GM15510 (cell line): Measurements from ENCODE around the gene MYH14.

Experiments
- POLR2A ChIP-seq: IDR thresholded peaks from 3 replicates; pipeline ENCODE4 v1.6.1; 2011; ENCODE audit warnings: borderline replicate concordance; ENCODE audit not compliant: insufficient read length; ENCODE audit errors: extremely low read depth

Gene MYH14

DNA sequence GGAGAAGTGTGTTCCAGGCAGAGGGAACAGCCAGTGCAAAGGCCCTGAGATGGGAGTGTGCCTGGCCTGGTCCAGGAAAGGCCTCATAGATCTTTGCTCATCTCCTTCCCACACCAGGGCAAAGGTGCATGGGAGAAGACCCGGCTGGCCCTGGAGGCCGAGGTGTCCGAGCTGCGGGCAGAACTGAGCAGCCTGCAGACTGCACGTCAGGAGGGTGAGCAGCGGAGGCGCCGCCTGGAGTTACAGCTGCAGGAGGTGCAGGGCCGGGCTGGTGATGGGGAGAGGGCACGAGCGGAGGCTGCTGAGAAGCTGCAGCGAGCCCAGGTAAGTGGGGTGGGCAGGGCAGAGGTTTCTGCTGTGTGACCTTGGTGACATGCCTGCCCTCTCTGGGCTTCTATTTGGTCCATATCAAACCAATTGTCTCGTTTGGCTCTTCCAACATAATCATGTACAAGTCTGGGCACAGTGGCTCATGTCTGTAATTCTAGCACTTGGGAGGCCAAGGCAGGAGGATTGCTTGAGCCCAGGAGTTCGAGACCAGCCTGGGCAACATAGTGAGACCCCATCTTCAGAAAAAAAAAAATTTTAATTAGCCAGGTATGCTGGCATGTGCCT lies 74.7 kb downstream of the MYH14 start:
- TF ChIP-seq POLR2A, result no peak

DNA sequence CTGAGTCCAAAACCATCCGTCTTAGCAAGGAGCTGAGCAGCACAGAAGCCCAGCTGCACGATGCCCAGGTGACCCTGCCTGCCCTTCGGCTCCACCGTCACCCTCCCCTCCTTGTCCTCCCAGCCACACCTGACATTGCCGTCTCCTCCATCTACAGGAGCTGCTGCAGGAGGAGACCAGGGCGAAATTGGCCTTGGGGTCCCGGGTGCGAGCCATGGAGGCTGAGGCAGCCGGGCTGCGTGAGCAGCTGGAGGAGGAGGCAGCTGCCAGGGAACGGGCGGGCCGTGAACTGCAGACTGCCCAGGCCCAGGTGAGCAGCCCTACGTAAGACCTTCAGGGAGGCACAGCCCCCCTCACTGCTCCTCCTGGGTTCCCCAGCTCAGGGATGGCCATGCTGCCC lies 76.7 kb downstream of the MYH14 start:
- TF ChIP-seq POLR2A, result no peak

DNA sequence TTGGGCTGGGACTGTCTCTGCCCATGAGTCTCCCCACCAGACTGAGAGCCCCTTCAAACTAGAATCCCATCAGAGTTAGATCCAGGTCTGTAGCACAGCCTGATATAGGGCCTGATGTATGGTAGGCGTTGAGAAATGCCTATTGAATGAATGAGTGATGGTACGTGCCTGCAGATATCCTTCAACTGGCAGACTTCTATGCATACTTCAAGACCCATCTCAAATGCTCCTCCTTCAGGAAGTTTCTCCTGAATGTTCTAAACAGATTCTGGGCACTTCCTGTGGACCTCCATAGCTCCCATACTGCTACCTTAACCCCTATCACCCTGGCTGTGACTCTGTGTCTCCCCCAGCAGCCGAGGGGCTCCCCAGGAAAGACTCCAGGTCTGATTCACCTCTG lies 77.6 kb downstream of the MYH14 start:
- no peak for TF ChIP-seq POLR2A

DNA sequence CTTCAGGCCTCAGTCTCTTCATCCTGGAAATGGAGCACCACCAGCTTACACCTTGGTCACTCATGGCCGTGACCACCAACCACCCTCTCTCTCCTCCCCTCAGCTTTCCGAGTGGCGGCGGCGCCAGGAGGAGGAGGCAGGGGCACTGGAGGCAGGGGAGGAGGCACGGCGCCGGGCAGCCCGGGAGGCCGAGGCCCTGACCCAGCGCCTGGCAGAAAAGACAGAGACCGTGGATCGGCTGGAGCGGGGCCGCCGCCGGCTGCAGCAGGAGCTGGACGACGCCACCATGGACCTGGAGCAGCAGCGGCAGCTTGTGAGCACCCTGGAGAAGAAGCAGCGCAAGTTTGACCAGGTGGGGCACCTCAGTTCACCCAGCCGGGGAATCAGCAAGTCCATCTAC lies 78.1 kb downstream of the MYH14 start:
- no peak for TF ChIP-seq POLR2A

DNA sequence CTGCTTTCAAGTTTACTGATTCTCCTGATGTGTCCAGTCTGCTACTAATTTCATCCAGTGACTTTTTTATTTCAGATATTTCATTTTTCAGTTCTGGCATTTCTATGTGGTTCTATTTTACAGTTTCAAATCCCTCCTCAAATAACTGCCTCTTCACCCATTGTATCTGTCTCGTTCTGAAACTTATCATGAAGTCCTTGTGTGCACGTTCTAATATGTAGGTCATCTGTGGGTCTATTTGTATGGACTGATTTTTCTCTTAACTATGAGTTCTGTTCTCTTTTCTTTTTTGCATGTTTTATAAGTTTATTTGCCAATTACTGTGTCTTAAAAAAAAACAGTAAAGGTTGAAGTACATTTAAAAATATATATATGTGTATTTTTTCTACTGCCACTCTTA lies 82.4 kb downstream of the MYH14 start:
- no peak for TF ChIP-seq POLR2A

DNA sequence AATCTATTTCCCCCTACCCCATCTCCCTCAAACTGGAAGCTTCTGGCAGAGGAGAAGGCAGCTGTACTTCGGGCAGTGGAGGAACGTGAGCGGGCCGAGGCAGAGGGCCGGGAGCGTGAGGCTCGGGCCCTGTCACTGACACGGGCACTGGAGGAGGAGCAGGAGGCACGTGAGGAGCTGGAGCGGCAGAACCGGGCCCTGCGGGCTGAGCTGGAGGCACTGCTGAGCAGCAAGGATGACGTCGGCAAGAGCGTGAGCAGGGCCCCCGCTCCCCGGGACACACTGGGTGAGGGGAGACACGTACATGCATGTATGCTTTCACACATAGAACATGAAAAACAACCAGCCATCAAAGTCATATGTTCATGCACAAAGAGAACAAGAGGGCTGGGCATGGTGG lies 83.0 kb downstream of the MYH14 start:
- no peak for TF ChIP-seq POLR2A

DNA sequence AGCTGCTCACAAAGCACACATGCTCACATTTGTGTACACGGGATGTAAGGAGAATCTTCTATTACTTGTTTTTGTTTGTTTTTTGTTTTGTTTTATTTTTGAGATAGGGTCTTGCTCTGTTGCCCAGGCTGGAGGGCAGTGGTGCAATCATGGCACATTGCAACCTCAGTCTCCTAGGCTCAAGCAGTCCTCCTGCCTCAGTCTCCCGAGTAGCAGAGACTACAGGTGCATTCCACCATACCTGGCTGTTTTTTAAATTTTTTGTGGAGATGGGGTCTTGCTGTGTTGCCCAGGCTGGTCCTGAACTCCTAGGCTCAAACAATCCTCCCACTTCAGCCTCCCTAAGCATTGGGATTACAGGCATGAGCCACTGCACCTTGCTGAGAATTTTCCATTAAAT lies 83.9 kb downstream of the MYH14 start:
- TF ChIP-seq POLR2A, result no peak

DNA sequence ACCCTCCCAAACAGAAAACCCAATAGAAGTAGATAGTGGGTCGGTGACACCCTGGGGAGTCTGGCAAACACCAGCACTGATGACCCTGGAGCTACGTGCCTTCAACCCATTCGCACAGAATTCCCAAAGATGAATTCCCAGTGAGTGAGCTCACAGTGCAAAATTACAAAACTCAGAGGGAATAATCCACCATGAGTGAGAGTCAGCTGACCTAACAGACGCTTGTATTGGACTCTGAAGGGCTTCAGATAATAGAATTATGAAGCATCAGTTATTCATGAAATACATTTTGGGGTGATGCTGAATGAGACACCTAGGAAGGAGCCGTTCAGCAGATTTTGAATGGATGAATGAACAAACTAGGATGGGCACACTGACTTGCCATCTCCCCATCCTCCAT lies 85.5 kb downstream of the MYH14 start:
- no peak for TF ChIP-seq POLR2A

DNA sequence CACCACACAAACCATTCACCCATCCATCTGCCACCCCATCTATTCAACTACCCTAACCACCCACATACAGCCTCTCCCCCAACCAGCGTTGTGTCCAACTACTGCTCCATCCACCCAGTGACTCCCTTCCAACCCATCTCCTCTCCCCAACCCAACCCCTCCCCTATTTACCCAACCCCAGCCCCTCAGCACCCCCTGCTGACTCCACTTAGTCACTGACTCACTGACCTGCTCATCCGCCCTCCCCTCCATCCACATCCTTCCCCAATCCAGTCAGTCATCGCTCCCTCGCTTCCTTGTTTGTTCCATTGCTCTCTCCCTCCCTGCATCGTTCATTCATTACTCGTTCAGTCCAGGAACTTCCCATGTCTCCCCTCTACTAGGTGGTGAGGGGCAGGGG lies 86.6 kb downstream of the MYH14 start:
- no peak for TF ChIP-seq POLR2A

- no peak for TF ChIP-seq POLR2A
Observed at GRCh38 chr19:50290775-50291174, 87.4 kb downstream of the MYH14 start.

GRCh38 chr19:50292216-50292827 lies 88.9 kb downstream of the MYH14 start:
- no peak for TF ChIP-seq POLR2A

DNA sequence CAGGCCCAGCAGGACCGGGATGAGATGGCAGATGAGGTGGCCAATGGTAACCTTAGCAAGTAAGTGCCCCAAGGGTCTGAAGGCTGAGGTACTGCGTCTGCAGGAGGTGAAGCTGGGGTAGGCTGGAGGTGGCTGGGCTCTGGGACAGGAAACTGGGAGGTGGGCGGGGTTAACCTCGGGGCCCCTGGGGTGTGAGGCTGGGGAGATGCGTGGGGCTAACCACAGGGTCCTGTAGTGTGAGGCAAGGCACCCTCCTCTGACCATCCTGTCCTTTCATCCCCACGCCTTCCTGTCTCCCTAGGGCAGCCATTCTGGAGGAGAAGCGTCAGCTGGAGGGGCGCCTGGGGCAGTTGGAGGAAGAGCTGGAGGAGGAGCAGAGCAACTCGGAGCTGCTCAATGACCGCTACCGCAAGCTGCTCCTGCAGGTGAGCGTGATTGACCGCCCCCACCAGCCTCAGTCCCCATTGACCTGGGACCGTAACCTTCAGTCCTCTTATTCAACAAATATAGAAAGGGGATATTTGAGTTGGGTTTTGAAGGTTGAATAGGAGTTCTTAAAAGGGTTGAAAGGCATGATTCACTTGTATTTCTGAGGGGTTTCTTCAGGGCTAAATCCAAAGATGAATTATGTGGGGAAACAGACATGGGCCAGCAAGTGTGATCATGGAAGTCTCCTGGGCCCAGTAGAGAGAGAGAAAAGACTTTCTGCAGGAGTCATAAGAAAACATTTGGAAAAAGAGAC lies 90.0 kb downstream of the MYH14 start:
- no peak for TF ChIP-seq POLR2A

DNA sequence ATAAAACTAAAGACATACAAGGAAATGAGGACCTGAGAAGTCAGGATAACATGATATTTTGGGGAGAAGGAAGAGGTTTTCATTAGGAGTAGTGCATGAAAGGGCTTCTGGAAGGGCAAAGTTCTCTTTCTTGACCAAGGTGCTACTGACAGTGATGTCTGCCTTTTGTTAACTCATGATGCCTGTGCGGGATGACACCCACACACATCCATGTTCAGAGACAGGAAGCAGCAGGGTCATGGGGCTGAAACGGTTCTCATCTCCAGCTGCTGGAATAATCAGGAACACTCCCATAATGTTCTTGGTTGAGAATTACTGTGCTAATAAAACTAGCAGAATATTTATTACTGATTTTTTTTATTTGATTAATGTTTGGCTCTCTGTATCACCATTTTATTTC lies 96.6 kb downstream of the MYH14 start:
- no peak for TF ChIP-seq POLR2A

- no peak for TF ChIP-seq POLR2A
Observed at GRCh38 chr19:50300814-50301606, 97.6 kb downstream of the MYH14 start.

DNA sequence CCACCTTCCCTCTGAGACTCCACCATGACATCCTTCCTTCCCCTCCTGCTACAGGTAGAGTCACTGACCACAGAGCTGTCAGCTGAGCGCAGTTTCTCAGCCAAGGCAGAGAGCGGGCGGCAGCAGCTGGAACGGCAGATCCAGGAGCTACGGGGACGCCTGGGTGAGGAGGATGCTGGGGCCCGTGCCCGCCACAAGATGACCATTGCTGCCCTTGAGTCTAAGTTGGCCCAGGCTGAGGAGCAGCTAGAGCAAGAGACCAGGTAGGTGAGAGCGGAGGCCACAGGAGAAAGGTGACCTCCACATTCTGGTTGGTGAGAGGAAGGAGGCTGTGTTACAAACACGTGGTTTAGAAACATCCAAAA lies 98.2 kb downstream of the MYH14 start:
- no peak for TF ChIP-seq POLR2A

DNA sequence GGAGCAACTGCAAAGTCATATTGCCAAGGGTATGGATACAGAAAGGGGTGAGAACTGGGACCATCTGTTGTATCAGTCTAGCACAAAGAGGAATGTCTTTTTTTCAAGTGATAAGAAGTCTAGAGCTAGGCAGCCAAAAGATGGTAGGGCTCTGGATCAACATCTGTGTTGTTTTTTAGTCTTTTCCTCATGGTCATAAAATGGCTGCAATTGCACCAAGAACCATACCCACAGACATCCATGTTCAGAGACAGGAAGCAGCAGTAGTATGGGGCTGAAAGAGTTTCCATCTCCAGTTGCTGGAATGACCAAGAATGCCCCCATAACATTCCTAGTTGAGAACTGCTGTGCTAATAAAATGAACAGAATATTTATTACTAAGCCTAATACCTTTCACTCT lies 100.1 kb downstream of the MYH14 start:
- no peak for TF ChIP-seq POLR2A

DNA sequence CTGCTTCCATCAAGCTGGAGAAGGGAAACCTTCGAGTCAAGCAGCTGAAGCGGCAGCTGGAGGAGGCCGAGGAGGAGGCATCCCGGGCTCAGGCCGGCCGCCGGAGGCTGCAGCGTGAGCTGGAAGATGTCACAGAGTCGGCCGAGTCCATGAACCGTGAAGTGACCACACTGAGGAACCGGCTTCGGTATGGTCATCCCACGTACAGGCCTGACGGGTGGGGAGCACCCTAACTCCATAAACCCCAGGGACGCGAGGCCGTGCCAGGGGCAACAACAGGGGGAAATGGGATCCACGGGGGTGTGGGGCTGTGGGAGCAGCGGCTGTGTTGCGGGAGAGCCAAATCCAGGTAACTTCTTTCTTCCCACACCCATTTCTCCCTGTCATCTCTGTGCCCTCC lies 105.6 kb downstream of the MYH14 start:
- TF ChIP-seq POLR2A, result no peak
